OCI-LY1 (cell line): ENCODE measurements around the gene NEURL2.

Experiments used
- H2AFZ ChIP-seq: fragments of 200-600 bp; sonication (generic), shearing (Covaris generic); 2 replicates; pipeline ENCODE4 v1.6.0; 2014; ENCODE audit warnings: antibody characterized with exemption, mild to moderate bottlenecking, low read length
- H3F3A ChIP-seq: fragments of 200-600 bp; sonication (generic), shearing (Covaris generic); 2 replicates; pipeline ENCODE4 v1.6.0; 2014; ENCODE audit warnings: mild to moderate bottlenecking, antibody characterized with exemption, low read length, moderate library complexity; ENCODE audit not compliant: insufficient read depth
- H3K27ac ChIP-seq: fragments of 200-600 bp; sonication (generic); 2 replicates; pipeline ENCODE4 v1.5.1; 2014; ENCODE audit warnings: low read length, mixed run types, mild to moderate bottlenecking, low read depth; ENCODE audit not compliant: poor library complexity, severe bottlenecking
- H3K27me3 ChIP-seq: fragments of 200-600 bp; sonication (generic); 2 replicates; pipeline ENCODE4 v1.6.0; 2014; ENCODE audit warnings: antibody characterized with exemption, mild to moderate bottlenecking, low read length, moderate library complexity; ENCODE audit not compliant: insufficient read depth
- H3K36me3 ChIP-seq: fragments of 200-600 bp; sonication (generic); 2 replicates; pipeline ENCODE4 v1.6.1; 2014; ENCODE audit warnings: mild to moderate bottlenecking, antibody characterized with exemption, low read length, moderate library complexity, mixed read lengths; ENCODE audit not compliant: insufficient read depth
- H3K4me1 ChIP-seq: fragments of 200-600 bp; sonication (generic); 2 replicates; pipeline ENCODE4 v1.5.1; 2014; ENCODE audit warnings: mild to moderate bottlenecking, low read length, moderate library complexity; ENCODE audit not compliant: insufficient read depth, severe bottlenecking
- H3K4me2 ChIP-seq: fragments of 200-600 bp; sonication (generic), shearing (Covaris generic); 2 replicates; pipeline ENCODE4 v1.6.1; 2014; ENCODE audit warnings: low read length
- H3K4me3 ChIP-seq: fragments of 200-600 bp; sonication (generic); 2 replicates; pipeline ENCODE4 v1.5.1; 2014; ENCODE audit warnings: low read length, low read depth, mild to moderate bottlenecking, mixed read lengths; ENCODE audit not compliant: poor library complexity, severe bottlenecking
- H3K79me2 ChIP-seq: fragments of 200-600 bp; shearing (Covaris generic); 2 replicates; pipeline ENCODE4 v1.6.1; 2016; ENCODE audit warnings: mixed run types, low read length, mixed read lengths; ENCODE audit not compliant: insufficient read depth
- H3K9ac ChIP-seq: fragments of 200-600 bp; sonication (generic), shearing (Covaris generic); 2 replicates; pipeline ENCODE4 v1.6.1; 2014; ENCODE audit warnings: mild to moderate bottlenecking, low read length, mixed read lengths
- H3K9me2 ChIP-seq: fragments of 200-600 bp; sonication (generic), shearing (Covaris generic); 2 replicates; pipeline ENCODE4 v1.6.1; 2014; ENCODE audit warnings: low read depth, mild to moderate bottlenecking, low read length, mixed read lengths
- H3K9me3 ChIP-seq: fragments of 200-600 bp; shearing (Covaris generic); 2 replicates; pipeline ENCODE4 v1.6.1; 2014; ENCODE audit warnings: low read length, mixed read lengths
- H4K20me1 ChIP-seq: fragments of 200-600 bp; sonication (generic), shearing (Covaris generic); 2 replicates; pipeline ENCODE4 v1.6.0; 2016; ENCODE audit warnings: mild to moderate bottlenecking, low read length; ENCODE audit not compliant: insufficient read depth
- EZH2 ChIP-seq: fragments of 200-600 bp; sonication (generic), shearing (Covaris generic); IDR thresholded peaks from 2 replicates; pipeline ENCODE4 v1.8.0; 2017; ENCODE audit warnings: borderline replicate concordance, mixed run types, mild to moderate bottlenecking, antibody characterized with exemption, low read length, moderate library complexity, mixed read lengths
- TF ChIP-seq, protein P1 (sequence below): fragments of 200-600 bp; sonication (generic), shearing (Covaris generic); IDR thresholded peaks from 2 replicates; pipeline ENCODE4 v1.5.1; 2017; ENCODE audit warnings: mild to moderate bottlenecking, antibody characterized with exemption, low read length, moderate library complexity, mixed read lengths

NEURL2 gene

DNA sequence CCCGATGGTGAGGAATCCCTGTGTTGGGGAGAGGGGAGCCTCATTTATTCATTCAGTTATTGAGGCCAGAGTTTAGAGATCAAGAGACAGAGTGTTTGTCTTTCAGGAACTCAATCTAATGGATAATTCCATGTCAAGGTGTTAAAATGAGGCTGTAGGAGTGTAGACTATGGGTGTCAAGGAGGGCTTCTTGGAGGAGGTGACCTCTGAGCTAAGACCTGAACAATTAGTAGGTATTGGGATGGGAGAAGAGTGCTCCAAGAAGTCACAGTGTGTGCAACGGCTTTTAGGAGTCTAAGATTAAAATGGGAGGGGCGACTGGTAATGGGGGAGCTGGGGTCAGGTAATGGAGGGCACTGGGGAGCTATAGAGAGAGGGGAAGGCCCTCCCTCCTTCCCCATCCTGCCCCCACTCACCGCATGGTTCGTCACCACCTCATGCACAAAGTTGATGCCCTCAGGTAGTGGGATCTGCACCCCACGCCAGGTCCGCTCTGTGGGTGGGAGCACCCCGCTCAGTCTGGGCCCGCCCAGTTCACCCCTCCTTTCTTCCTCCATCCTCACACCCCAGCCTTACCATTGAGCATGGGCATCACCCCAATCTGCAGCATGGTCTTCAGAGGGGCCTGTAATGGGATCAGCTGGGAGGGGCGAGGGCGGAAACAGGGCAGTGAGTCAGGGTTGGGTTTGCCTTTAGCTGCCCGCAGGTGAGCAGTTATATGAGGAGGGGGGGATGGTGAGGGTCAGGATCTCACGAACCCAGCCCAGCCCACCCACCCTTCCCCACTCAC is 8.2 kb upstream of the NEURL2 start:
- Histone ChIP-seq H3F3A (no peaks in the 10 kb centered on the region), H3K36me3 (peaks cover 16% of the 10 kb centered on the region; the same call in 1 of the 2 replicates), H3K79me2 (no peaks in the 10 kb centered on the region), H3K9ac (no peak overlapping the region), H3K4me3 (no peak overlapping the region), H3K9me3 (no peaks in the 10 kb centered on the region), H2AFZ (no peak overlapping the region), H3K27ac (no peak overlapping the region), H3K4me1 (no peaks in the 10 kb centered on the region), H3K27me3 (no peaks in the 10 kb centered on the region), H3K9me2 (no peaks in the 10 kb centered on the region), H4K20me1 (no peaks in the 10 kb centered on the region), H3K4me2 (no peak overlapping the region)
- no peak for TF ChIP-seq EZH2

DNA sequence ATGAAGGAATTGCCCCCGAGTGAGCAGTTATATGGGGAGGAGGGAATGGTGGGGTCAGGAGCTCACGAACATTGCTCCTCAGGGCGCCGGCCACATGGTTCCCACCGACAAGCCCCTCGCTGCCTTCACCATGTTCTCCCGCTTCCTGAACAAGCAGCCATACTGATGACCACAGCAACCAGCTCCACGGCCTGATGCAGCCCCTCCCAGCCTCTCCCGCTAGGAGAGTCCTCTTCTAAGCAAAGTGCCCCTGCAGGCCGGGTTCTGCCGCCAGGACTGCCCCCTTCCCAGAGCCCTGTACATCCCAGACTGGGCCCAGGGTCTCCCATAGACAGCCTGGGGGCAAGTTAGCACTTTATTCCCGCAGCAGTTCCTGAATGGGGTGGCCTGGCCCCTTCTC is 7.3 kb upstream of the NEURL2 start:
- Histone ChIP-seq H4K20me1 (no peaks in the 10 kb centered on the region), H3F3A (no peaks in the 10 kb centered on the region), H3K27me3 (no peaks in the 10 kb centered on the region), H3K36me3 (peaks cover 23% of the 10 kb centered on the region; the same call in 1 of the 2 replicates), H3K4me2 (no peak overlapping the region), H2AFZ (no peak overlapping the region), H3K4me3 (no peak overlapping the region), H3K79me2 (no peaks in the 10 kb centered on the region), H3K9ac (no peak overlapping the region), H3K9me3 (no peaks in the 10 kb centered on the region), H3K27ac (no peak overlapping the region), H3K4me1 (no peaks in the 10 kb centered on the region), H3K9me2 (no peaks in the 10 kb centered on the region)
- no peak for TF ChIP-seq EZH2
- TF ChIP-seq, protein P1, sequence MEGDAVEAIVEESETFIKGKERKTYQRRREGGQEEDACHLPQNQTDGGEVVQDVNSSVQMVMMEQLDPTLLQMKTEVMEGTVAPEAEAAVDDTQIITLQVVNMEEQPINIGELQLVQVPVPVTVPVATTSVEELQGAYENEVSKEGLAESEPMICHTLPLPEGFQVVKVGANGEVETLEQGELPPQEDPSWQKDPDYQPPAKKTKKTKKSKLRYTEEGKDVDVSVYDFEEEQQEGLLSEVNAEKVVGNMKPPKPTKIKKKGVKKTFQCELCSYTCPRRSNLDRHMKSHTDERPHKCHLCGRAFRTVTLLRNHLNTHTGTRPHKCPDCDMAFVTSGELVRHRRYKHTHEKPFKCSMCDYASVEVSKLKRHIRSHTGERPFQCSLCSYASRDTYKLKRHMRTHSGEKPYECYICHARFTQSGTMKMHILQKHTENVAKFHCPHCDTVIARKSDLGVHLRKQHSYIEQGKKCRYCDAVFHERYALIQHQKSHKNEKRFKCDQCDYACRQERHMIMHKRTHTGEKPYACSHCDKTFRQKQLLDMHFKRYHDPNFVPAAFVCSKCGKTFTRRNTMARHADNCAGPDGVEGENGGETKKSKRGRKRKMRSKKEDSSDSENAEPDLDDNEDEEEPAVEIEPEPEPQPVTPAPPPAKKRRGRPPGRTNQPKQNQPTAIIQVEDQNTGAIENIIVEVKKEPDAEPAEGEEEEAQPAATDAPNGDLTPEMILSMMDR, result no peak

DNA sequence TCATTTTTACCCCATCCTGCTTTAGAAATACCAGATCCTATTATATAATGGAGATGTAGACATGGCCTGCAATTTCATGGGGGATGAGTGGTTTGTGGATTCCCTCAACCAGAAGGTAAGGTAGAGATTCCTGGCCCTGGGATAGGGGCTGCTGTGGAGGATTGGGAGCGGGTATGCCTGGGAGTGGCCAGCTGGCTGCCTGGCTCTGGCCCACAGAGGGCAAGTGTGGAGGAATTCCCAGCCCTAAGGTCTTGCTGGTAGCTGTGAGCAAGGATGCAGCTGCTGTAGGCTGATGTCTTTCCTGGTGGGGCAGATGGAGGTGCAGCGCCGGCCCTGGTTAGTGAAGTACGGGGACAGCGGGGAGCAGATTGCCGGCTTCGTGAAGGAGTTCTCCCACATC is 6.7 kb upstream of the NEURL2 start:
- Histone ChIP-seq H3K9ac (no peak overlapping the region), H3K4me3 (no peak overlapping the region), H4K20me1 (no peaks in the 10 kb centered on the region), H3K79me2 (no peaks in the 10 kb centered on the region), H3K27me3 (no peaks in the 10 kb centered on the region), H3K36me3 (peaks cover 23% of the 10 kb centered on the region; the same call in 1 of the 2 replicates), H3K9me2 (no peaks in the 10 kb centered on the region), H3K4me2 (no peak overlapping the region), H3K27ac (no peak overlapping the region), H3K9me3 (no peaks in the 10 kb centered on the region), H3K4me1 (peaks cover 4% of the 10 kb centered on the region), H3F3A (no peaks in the 10 kb centered on the region), H2AFZ (no peak overlapping the region)
- TF ChIP-seq, protein P1, result no peak
- no peak for TF ChIP-seq EZH2

DNA sequence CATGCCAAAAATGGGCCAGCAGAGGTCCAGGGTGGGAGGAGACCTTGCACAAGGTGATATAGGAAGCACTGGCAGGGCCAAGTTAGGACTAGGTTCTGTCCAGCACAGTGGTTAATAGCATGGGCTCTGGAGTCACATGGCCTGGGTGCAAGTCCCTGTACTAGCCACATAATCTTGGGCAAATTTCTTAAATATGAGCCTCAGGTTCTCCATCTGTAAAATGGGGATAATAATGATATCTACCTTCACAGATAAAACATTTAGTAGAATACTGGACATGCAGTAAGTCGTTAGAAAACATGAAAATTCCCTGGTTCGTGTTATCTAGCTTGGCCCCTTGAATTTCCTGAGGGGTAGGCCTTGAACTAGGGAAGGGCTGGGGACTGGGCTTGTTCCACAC is 6.3 kb upstream of the NEURL2 start:
- H3K36me3 ChIP-seq, result peaks cover 23% of the 10 kb centered on the region; the same call in 1 of the 2 replicates
- no peaks in the 10 kb centered on the region for H3K79me2 ChIP-seq
- H3K27ac ChIP-seq, result no peak overlapping the region
- no peak overlapping the region for H3K9ac ChIP-seq
- no peak overlapping the region for H3K4me2 ChIP-seq
- H3K27me3 ChIP-seq, result no peaks in the 10 kb centered on the region
- H3K9me3 ChIP-seq, result no peaks in the 10 kb centered on the region
- H3K4me3 ChIP-seq, result no peak overlapping the region
- no peaks in the 10 kb centered on the region for H3F3A ChIP-seq
- no peak overlapping the region for H2AFZ ChIP-seq
- no peaks in the 10 kb centered on the region for H3K9me2 ChIP-seq
- no peaks in the 10 kb centered on the region for H4K20me1 ChIP-seq
- peaks cover 8% of the 10 kb centered on the region for H3K4me1 ChIP-seq
- no peak for TF ChIP-seq EZH2
- TF ChIP-seq, protein P1, result no peak
